ENCODE results near the gene ZNF790.

GRCh38 chr19:36847968-36848367 is 9.8 kb upstream of the ZNF790 start:
- TF ChIP-seq, protein P1, sequence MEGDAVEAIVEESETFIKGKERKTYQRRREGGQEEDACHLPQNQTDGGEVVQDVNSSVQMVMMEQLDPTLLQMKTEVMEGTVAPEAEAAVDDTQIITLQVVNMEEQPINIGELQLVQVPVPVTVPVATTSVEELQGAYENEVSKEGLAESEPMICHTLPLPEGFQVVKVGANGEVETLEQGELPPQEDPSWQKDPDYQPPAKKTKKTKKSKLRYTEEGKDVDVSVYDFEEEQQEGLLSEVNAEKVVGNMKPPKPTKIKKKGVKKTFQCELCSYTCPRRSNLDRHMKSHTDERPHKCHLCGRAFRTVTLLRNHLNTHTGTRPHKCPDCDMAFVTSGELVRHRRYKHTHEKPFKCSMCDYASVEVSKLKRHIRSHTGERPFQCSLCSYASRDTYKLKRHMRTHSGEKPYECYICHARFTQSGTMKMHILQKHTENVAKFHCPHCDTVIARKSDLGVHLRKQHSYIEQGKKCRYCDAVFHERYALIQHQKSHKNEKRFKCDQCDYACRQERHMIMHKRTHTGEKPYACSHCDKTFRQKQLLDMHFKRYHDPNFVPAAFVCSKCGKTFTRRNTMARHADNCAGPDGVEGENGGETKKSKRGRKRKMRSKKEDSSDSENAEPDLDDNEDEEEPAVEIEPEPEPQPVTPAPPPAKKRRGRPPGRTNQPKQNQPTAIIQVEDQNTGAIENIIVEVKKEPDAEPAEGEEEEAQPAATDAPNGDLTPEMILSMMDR (IDR thresholded peaks at IDR 0.05): no peak
- TF ChIP-seq POLR2A (IDR thresholded peaks at IDR 0.05): no peak

All from thyroid gland (tissue), 4 donors.